Measurements from ENCODE around the gene PCDHA10.

The PCDHA10 gene

GRCh38 chr5:140883927-140884697 is 28.4 kb downstream of the PCDHA10 start:
- no peak for DNase-seq

DNA sequence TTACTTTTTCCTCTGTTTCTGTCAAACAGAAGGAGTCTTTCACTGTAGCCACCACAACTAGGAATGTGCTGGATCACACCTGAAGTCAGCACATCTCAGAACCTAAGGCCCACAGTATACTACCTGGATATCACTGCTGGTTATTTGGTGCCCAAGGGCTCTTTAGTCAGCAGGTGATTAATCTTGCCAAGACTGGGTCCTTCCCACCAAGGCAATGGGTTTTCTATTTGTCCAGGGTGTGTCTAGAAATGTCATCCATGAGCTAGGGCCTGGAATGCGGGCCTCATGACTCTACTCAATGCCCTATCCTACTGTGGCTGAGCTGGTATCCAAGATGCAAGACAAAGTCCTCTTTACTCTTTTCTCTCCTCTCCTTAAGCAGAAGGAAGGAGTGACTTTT is 60.6 kb downstream of the PCDHA10 start:
- DNase-seq: no peak
